Muscle of leg (tissue), 11 donors: Measurements from ENCODE around the gene ABCD3. TPM values are rescaled to one million over a fixed set of nuclear protein-coding genes. Genes with fewer than 3 reads are reported as not detected.
A peak's percentile ranks its signal among the peaks of the same experiment; 100 is the strongest.

Experiments used
- DNase-seq: peaks from one replicate; pipeline ENCODE4 v3.0.0; 2013
- H3K27ac ChIP-seq: one replicate; pipeline ENCODE4 v1.5.1; 2013; ENCODE audit warnings: mild to moderate bottlenecking, low read length, control low read depth
- H3K27me3 ChIP-seq: one replicate; pipeline ENCODE4 v1.6.1; 2013; ENCODE audit warnings: low read length; ENCODE audit not compliant: control insufficient read depth, insufficient read depth
- H3K36me3 ChIP-seq: one replicate; pipeline ENCODE4 v1.6.1; 2013; ENCODE audit warnings: low read length; ENCODE audit not compliant: control insufficient read depth, insufficient read depth
- H3K4me1 ChIP-seq: one replicate; pipeline ENCODE4 v1.6.1; 2013; ENCODE audit warnings: low read length; ENCODE audit not compliant: control insufficient read depth, insufficient read depth
- H3K4me3 ChIP-seq: one replicate; pipeline ENCODE4 v1.5.1; 2013; ENCODE audit warnings: low read length, control low read depth
- H3K9me3 ChIP-seq: replicated peaks from 2 replicates; pipeline ENCODE4 v1.6.1; 2013; ENCODE audit warnings: low read depth, low read length; ENCODE audit not compliant: control insufficient read depth
- WGBS: methylation state at CpG from one replicate; pipeline ENCODE4 v1.1.5; 2013; ENCODE audit warnings: missing lambda C conversion rate; ENCODE audit not compliant: insufficient coverage; 5-methylcytosine and 5-hydroxymethylcytosine counted together
- polyA plus RNA-seq, 8 donors: library from polyadenylated mRNA; unstranded; fragments of 120-200 nt; gene quantifications; one replicate each; pipeline versions ENCODE4 v1.2.1 to v1.2.3, GENCODE V29; 2013; ENCODE audit warnings: inconsistent platforms in 1 of 8, low replicate concordance in 1 of 8; ENCODE audit not compliant: insufficient read length in 8 of 8, insufficient read depth in 1 of 8
- total RNA-seq: library from RNA; stranded (reverse); fragments of 120-200 nt; gene quantifications from one replicate; pipeline ENCODE4 v1.2.4, GENCODE V29; 2013

The ABCD3 gene
- total and polyA plus RNA-seq, 9 donors = 19.9 to 28.1 (median 24.1) TPM

- no peaks in the 10 kb centered on the region for H3K4me1 ChIP-seq
- whole genome bisulfite sequencing = no CpG with 5 or more reads among the region's 2 CpGs
Observed at GRCh38 chr1:94519351-94519750, 101.2 kb downstream of the ABCD3 start.

DNA sequence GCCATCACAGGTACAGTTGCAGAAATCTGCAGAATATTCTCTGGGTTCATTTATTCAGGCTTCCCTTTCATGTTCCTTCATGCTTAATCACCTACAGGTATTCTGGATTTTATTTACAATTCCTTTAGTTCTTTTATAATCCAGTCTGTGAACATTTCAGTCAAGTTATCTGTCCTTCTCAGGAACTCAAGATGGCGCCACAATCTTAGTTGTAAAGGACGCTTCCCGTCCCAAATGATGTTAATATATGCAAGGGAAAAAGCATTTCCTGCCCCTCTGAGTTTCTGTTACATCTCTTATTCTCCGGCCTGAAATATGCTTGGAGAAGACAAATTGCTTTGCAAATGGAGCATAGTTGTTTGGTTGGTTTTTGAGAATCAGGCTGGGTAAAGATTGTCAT, 104.1 kb downstream of the ABCD3 start:
- Histone ChIP-seq H3K9me3 (no peaks in the 10 kb centered on the region), H3K4me1 (no peaks in the 10 kb centered on the region), H3K36me3 (no peaks in the 10 kb centered on the region), H3K4me3 (no peak overlapping the region), H3K27ac (no peak overlapping the region), H3K27me3 (no peaks in the 10 kb centered on the region)
- no CpG with 5 or more reads among the region's 4 CpGs for WGBS
- peak; percentile 84 for DNase-seq

More at GRCh38 chr1:94519351-94519750, 101.2 kb downstream of the ABCD3 start:
- no peak for DNase-seq
- H3K27ac ChIP-seq = no peak overlapping the region
- H3K9me3 ChIP-seq = no peaks in the 10 kb centered on the region
- no peak overlapping the region for H3K4me3 ChIP-seq
- no peaks in the 10 kb centered on the region for H3K27me3 ChIP-seq
- no peaks in the 10 kb centered on the region for H3K36me3 ChIP-seq

- no peaks in the 10 kb centered on the region for H3K27me3 ChIP-seq
- H3K27ac ChIP-seq = no peak overlapping the region
- H3K36me3 ChIP-seq = peaks cover 3% of the 10 kb centered on the region
- WGBS = 86% methylated on average over 4 of the region's 6 CpGs
- H3K4me3 ChIP-seq = no peak overlapping the region
- H3K4me1 ChIP-seq = no peaks in the 10 kb centered on the region
- H3K9me3 ChIP-seq = no peaks in the 10 kb centered on the region
- DNase-seq = no peak
Observed at GRCh38 chr1:94524531-94524930, 106.3 kb downstream of the ABCD3 start.

DNA sequence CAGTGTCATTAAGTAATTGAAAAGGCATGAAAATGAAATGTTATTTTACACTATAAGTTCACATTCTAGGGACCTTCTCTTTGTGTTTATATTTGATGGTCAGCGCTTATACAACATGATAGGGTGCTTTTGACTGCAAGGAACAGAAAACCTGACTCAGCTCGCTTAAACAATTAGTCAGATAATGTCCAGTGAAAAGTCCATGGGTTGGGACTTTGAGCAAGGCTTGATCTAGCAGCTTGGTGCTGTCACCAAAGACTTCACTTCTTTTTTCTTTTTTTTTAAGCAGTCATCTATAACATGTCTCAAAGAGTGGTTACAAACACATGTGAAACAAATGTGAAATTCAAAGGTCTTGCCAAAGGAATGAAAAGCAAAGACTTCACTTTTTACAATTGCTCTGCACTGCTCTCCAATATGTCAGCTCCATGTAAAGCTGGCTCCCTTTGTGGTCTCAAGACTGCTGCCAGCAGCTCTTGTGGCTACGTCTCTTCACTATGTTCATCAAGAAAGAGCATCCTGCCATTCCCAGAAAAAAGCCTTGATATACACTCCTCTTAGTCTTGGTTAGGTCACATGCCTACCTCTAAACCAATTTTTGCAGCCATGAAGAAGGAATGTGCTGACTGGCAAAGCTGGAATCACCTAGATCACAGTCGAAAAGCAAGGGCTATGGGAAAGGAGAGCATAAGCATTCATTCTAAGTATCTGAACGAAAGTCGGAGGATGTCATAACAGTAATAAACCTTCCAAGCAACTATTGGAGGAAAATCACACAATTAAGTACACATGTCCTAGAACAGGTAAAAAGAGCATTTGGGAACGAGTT, 108.2 kb downstream of the ABCD3 start:
- Histone ChIP-seq H3K9me3 (no peaks in the 10 kb centered on the region), H3K27me3 (no peaks in the 10 kb centered on the region), H3K27ac (no peak overlapping the region)

GRCh38 chr1:94527447-94528031, 109.3 kb downstream of the ABCD3 start:
- Histone ChIP-seq H3K9me3 (no peaks in the 10 kb centered on the region), H3K27me3 (no peaks in the 10 kb centered on the region), H3K4me3 (no peak overlapping the region), H3K27ac (no peak overlapping the region), H3K36me3 (peaks cover 8% of the 10 kb centered on the region), H3K4me1 (no peaks in the 10 kb centered on the region)
- DNase-seq = no peak
- no CpG with 5 or more reads among the region's 1 CpG for WGBS

More for the DNA sequence above, 108.2 kb downstream of the ABCD3 start:
- Histone ChIP-seq H3K4me3 (no peak overlapping the region), H3K36me3 (peaks cover 6% of the 10 kb centered on the region), H3K4me1 (no peaks in the 10 kb centered on the region)
- WGBS = 81% methylated on average over 2 of the region's 7 CpGs
- no peak for DNase-seq

DNA sequence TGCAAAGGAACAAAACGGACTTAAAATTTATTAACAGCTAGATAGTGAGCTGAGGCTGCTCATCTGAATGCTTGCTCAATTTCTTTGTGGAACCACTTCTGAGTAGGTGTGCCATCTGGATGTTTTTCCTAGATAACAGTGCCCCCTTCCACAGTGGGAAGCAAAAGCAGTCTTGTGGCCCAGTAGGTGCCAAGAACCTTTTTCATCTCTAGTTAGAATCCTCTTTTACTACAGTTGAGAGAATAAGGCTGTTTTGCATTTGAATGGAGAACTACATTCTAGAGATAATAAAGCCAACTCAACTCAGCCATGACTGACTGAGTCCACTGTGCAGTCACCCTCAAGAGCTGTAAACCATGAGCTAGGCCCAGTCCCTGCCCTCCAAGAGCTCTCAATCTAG, 110.1 kb downstream of the ABCD3 start:
- peaks cover 12% of the 10 kb centered on the region for H3K36me3 ChIP-seq
- no peaks in the 10 kb centered on the region for H3K27me3 ChIP-seq
- 83% methylated on average over 1 of the region's 1 CpG for WGBS
- DNase-seq = no peak
- no peaks in the 10 kb centered on the region for H3K4me1 ChIP-seq
- no peak overlapping the region for H3K27ac ChIP-seq
- no peak overlapping the region for H3K4me3 ChIP-seq
- no peaks in the 10 kb centered on the region for H3K9me3 ChIP-seq

DNA sequence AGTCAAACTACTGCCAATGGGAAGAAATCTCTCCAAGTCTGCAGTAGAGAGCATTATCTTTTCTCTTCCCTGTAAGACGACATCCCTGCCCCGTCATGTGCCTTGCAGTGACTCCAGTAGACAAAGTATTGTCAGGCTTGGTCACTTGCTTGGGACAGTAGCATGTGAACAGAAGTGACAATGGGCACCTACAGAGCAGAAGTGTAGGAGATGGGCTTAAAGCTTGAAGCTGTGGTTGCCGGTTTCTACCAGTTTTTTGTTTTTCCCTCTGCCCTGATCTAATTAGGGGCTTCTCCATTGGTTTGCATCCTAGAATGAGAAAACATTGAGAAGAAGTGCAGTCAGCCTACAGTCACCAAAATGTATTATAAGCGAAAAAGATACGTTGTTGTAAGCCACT, 110.6 kb downstream of the ABCD3 start:
- no peaks in the 10 kb centered on the region for H3K27me3 ChIP-seq
- H3K27ac ChIP-seq = no peak overlapping the region
- DNase-seq = no peak
- no peaks in the 10 kb centered on the region for H3K9me3 ChIP-seq
- peaks cover 12% of the 10 kb centered on the region for H3K36me3 ChIP-seq
- H3K4me3 ChIP-seq = no peak overlapping the region
- WGBS = no CpG with 5 or more reads among the region's 5 CpGs
- no peaks in the 10 kb centered on the region for H3K4me1 ChIP-seq

GRCh38 chr1:94529416-94529815, 111.2 kb downstream of the ABCD3 start:
- WGBS = 100% methylated on average over 2 of the region's 2 CpGs
- Histone ChIP-seq H3K36me3 (peaks cover 12% of the 10 kb centered on the region), H3K9me3 (no peaks in the 10 kb centered on the region), H3K27me3 (no peaks in the 10 kb centered on the region), H3K4me1 (no peaks in the 10 kb centered on the region), H3K4me3 (no peak overlapping the region), H3K27ac (no peak overlapping the region)
- no peak for DNase-seq

GRCh38 chr1:94530373-94530878, 112.2 kb downstream of the ABCD3 start:
- H3K36me3 ChIP-seq = peaks cover 15% of the 10 kb centered on the region
- H3K9me3 ChIP-seq = no peaks in the 10 kb centered on the region
- no peak for DNase-seq
- H3K4me1 ChIP-seq = no peaks in the 10 kb centered on the region
- 100% methylated on average over 2 of the region's 4 CpGs for WGBS
- no peak overlapping the region for H3K4me3 ChIP-seq
- no peaks in the 10 kb centered on the region for H3K27me3 ChIP-seq
- H3K27ac ChIP-seq = no peak overlapping the region

GRCh38 chr1:94531664-94532063, 113.5 kb downstream of the ABCD3 start:
- Histone ChIP-seq H3K9me3 (no peaks in the 10 kb centered on the region), H3K4me1 (no peaks in the 10 kb centered on the region), H3K27me3 (no peaks in the 10 kb centered on the region), H3K4me3 (no peak overlapping the region), H3K36me3 (peaks cover 15% of the 10 kb centered on the region), H3K27ac (no peak overlapping the region)
- no peak for DNase-seq
- WGBS = 90% methylated on average over 2 of the region's 6 CpGs
